A549 (cell line): ENCODE data around the gene PARD6B. TPM values are rescaled to one million over a fixed set of nuclear protein-coding genes. Genes with fewer than 3 reads are reported as not detected.
"Not testable (repeated sequence)": the region's sequence is repeated elsewhere in the genome, so short reads cannot be mapped to it uniquely, and the experiment has no call there.

Experiments used
- ATAC-seq, 2 experiments: fragments of 200-7000 bp in 1 of 2; fragments of >200 bp in 1 of 2; cut with Nextera tagmentation in 1 of 2; cut with Tn5 transposase in 1 of 2; 3 replicates each; pipeline versions ENCODE4 v1.8.0 to v1.9.1; 2018 to 2020; ENCODE audit warnings: mild to moderate bottlenecking in 1 of 2, moderate library complexity in 1 of 2
- CTCF ChIA-PET: fragments of 300-600 bp; sonication (Branson Sonifier 250); formaldehyde crosslinking; extraction: SDS; loops from one replicate; lab custom pipeline; 2021; ENCODE audit warnings: antibody characterized with exemption, inconsistent platforms; lab: Yijun Ruan, JAX
- POLR2A ChIA-PET: fragments of 350-600 bp; formaldehyde crosslinking; extraction: SDS; loops from one replicate; lab custom pipeline; 2021; ENCODE audit warnings: antibody characterized with exemption, inconsistent platforms; lab: Yijun Ruan, JAX
- DNase-seq, 2 experiments: peaks; one replicate each; pipeline versions ENCODE4 v3.0.0 to v3.0.0-alpha.2; 2011 to 2016; ENCODE audit warnings: low read depth in 1 of 2, low spot score in 1 of 2
- FAIRE-seq: peaks from 2 replicates; lab custom pipeline; 2011; peaks lifted over from hg19 to GRCh38; lab: Jason Lieb, UNC
- H3K27ac ChIP-seq, 2 experiments: fragments of >200 bp; sonication (Bioruptor Twin); formaldehyde crosslinking; 3 replicates each; pipeline ENCODE4 v1.5.1; 2016 to 2017
- H3K4me1 ChIP-seq: fragments of >200 bp; sonication (Bioruptor Twin); formaldehyde crosslinking; 3 replicates; pipeline ENCODE4 v1.6.1; 2016
- H3K4me2 ChIP-seq: fragments of >200 bp; sonication (Bioruptor Twin); formaldehyde crosslinking; 3 replicates; pipeline ENCODE4 v1.6.1; 2016
- H3K4me3 ChIP-seq: fragments of >200 bp; sonication (Bioruptor Twin); formaldehyde crosslinking; 3 replicates; pipeline ENCODE4 v1.5.1; 2016
- H3K9me3 ChIP-seq: fragments of >200 bp; sonication (Bioruptor Twin); formaldehyde crosslinking; 3 replicates; pipeline ENCODE4 v1.6.1; 2016
- CBX8 ChIP-seq: fragments of 200-600 bp; sonication (generic); IDR thresholded peaks from 2 replicates; pipeline ENCODE4 v1.6.1; 2016
- CEBPB ChIP-seq, 2 experiments: fragments of >200 bp in 1 of 2; sonication (Bioruptor Twin) in 1 of 2; formaldehyde crosslinking in 1 of 2; IDR thresholded peaks; 2 replicates each; pipeline ENCODE4 v1.6.1; 2012 to 2016
- EP300 ChIP-seq, 2 experiments: fragments of >200 bp; sonication (Bioruptor Twin); formaldehyde crosslinking; IDR thresholded peaks; 2 replicates in 1 of 2; 3 replicates in 1 of 2; pipeline ENCODE4 v1.6.1; 2016 to 2017
- FOXS1 ChIP-seq: fragments of 250-450 bp; sonication (Bioruptor Pico); IDR thresholded peaks from 2 replicates; pipeline ENCODE4 v1.5.0; 2020; ENCODE audit warnings: mild to moderate bottlenecking, moderate library complexity
- HEYL ChIP-seq: fragments of 250-450 bp; sonication (Bioruptor Pico); IDR thresholded peaks from 2 replicates; pipeline ENCODE4 v1.8.0; 2021; ENCODE audit warnings: mild to moderate bottlenecking, moderate library complexity
- HMGXB4 ChIP-seq: fragments of 250-450 bp; sonication (Bioruptor Pico); IDR thresholded peaks from 2 replicates; pipeline ENCODE4 v1.5.0; 2021; ENCODE audit warnings: mild to moderate bottlenecking, moderate library complexity, borderline replicate concordance
- HOXA7 ChIP-seq: fragments of 250-450 bp; sonication (Bioruptor Pico); IDR thresholded peaks from 2 replicates; pipeline ENCODE4 v1.5.0; 2020; ENCODE audit warnings: mild to moderate bottlenecking, moderate library complexity
- HOXB13 ChIP-seq: fragments of 250-450 bp; sonication (Bioruptor Pico); IDR thresholded peaks from 2 replicates; pipeline ENCODE4 v1.5.0; 2020; ENCODE audit warnings: low read depth, mild to moderate bottlenecking, moderate library complexity
- JUN ChIP-seq, 2 experiments: fragments of >200 bp; sonication (Bioruptor Twin); formaldehyde crosslinking; IDR thresholded peaks; 2 replicates in 1 of 2; 3 replicates in 1 of 2; pipeline ENCODE4 v1.6.1; 2016 to 2017
- MAFK ChIP-seq: fragments of 450-650 bp; IDR thresholded peaks from 2 replicates; pipeline ENCODE4 v1.6.1; 2014; ENCODE audit not compliant: partially characterized antibody
- MAZ ChIP-seq: fragments of 150-350 bp; IDR thresholded peaks from 2 replicates; pipeline ENCODE4 v1.6.1; 2014; ENCODE audit warnings: antibody characterized with exemption, low read depth, low read length, borderline replicate concordance
- POLR2A ChIP-seq: IDR thresholded peaks from 2 replicates; pipeline ENCODE4 v1.6.1; 2012; ENCODE audit warnings: mild to moderate bottlenecking, low read length
- POLR2AphosphoS2 ChIP-seq: conservative IDR thresholded peaks from 2 replicates; pipeline ENCODE4 v1.6.1; 2012; ENCODE audit warnings: low read length, improper control_type of control experiment, inconsistent platforms
- RCOR1 ChIP-seq: fragments of 150-350 bp; IDR thresholded peaks from 2 replicates; pipeline ENCODE4 v1.6.1; 2014; ENCODE audit warnings: antibody characterized with exemption, low read length, low read depth
- RFX5 ChIP-seq: fragments of 450-650 bp; IDR thresholded peaks from 2 replicates; pipeline ENCODE4 v1.7.1; 2014; ENCODE audit warnings: antibody characterized with exemption, mild to moderate bottlenecking, moderate library complexity
- SMC3 ChIP-seq: fragments of >200 bp; sonication (Bioruptor Twin); formaldehyde crosslinking; IDR thresholded peaks from 3 replicates; pipeline ENCODE4 v1.6.1; 2018; ENCODE audit warnings: inconsistent platforms
- SREBF2 ChIP-seq: fragments of 450-650 bp; IDR thresholded peaks from 2 replicates; pipeline ENCODE4 v1.6.1; 2014; ENCODE audit warnings: mild to moderate bottlenecking, moderate library complexity
- TP53 ChIP-seq: fragments of 250-450 bp; sonication (Bioruptor Pico); IDR thresholded peaks from 2 replicates; pipeline ENCODE4 v1.5.0; 2021; ENCODE audit warnings: mild to moderate bottlenecking, moderate library complexity
- ZNF302 ChIP-seq: fragments of 250-450 bp; sonication (Bioruptor Pico); IDR thresholded peaks from 2 replicates; pipeline ENCODE4 v1.9.0; 2021; ENCODE audit warnings: inconsistent platforms, mild to moderate bottlenecking, moderate library complexity
- WGBS: methylation state at CpG from one replicate; pipeline ENCODE4 v1.1.6; 2017; ENCODE audit errors: missing lambda C conversion rate; 5-methylcytosine and 5-hydroxymethylcytosine counted together
- polyA plus RNA-seq, 4 experiments: library from polyadenylated mRNA; depleted of rRNA in 3 of 4; stranded (reverse); fragments of >200 nt; fragmentation: RNase III in 1 of 4; extraction: RNeasy Plus Mini Kit Qiagen cat#74134 plus additional on column Dnase treatment in 1 of 4; gene quantifications; 2 replicates in 3 of 4; 3 replicates in 1 of 4; pipeline ENCODE4 v1.2.3, GENCODE V29; 2011 to 2017
- TF ChIP-seq, protein P1 (sequence below): IDR thresholded peaks from 2 replicates; pipeline ENCODE4 v1.6.1; 2012; ENCODE audit warnings: low read depth, borderline replicate concordance
- TF ChIP-seq, protein P2 (sequence below): fragments of >200 bp; sonication (Bioruptor Twin); formaldehyde crosslinking; IDR thresholded peaks from 3 replicates; pipeline ENCODE4 v1.6.1; 2016
- TF ChIP-seq, protein P3 (sequence below): fragments of 150-350 bp; IDR thresholded peaks from 2 replicates; pipeline ENCODE4 v1.6.1; 2014; ENCODE audit warnings: low read depth, mild to moderate bottlenecking, low read length

The PARD6B gene
- polyA plus RNA-seq, 2 of the 4 experiments (the other 2 are of a cell fraction), result 3.1 to 6.4 TPM

- CTCF ChIA-PET, result interaction anchor here (0.5 to 3.8 kb wide), 4 partner anchors 19 to 876 kb away, joined by 4 to 14 read pairs (median 6); partner anchors contain the start of gene ADNP
Observed at GRCh38 chr20:50799176-50799889, 68.0 kb downstream of the PARD6B start.

DNA sequence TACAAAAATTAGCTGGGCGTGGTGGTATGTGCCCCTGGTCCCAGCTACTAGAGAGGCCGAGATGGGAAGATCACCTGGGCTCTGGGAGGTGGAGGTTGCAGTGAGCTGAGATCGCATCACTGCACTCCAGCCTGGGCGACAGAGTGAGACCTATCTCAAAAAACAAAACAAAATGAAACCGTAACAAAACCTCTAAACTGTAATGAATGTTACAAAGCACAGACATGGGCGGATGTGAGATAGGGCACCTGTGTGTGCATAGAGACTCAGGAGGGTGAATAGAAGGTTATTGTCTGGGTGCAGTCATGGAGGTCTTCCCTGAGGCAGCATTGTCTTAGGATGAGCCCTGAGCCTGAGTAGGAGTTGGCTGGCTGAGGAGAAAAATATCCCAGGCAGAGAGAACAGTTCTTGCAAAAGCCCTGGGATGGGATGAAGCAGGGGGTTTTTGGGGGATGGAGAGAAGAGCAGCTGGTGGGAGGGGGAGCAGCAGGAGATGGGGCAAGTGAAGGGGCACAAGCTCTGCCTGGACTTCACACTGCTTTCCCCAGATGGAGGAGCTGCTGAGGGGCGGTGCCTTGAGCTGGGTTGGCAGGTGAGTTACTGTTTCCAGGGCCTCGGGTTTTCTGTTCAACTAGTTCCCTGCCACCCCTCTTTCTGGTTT is 68.6 kb downstream of the PARD6B start:
- no peak for FAIRE-seq
- H3K4me2 ChIP-seq, result no peak overlapping the region
- H3K4me3 ChIP-seq, result no peak overlapping the region
- WGBS, result 93% methylated on average over 8 of the region's 8 CpGs
- no peak for ATAC-seq
- DNase-seq, result no peak
- 0 out of 3 replicates have a peak, but pooled peaks cover 5% of the 10 kb centered on the region for H3K4me1 ChIP-seq
- H3K27ac ChIP-seq, result no peak overlapping the region
- CTCF ChIA-PET, result interaction anchor here (0.8 to 3.8 kb wide), 5 partner anchors 13 to 131 kb away, joined by 4 to 14 read pairs (median 5); partner anchors contain the start of gene ADNP
- no peaks in the 10 kb centered on the region for H3K9me3 ChIP-seq
- TF ChIP-seq, protein P1, sequence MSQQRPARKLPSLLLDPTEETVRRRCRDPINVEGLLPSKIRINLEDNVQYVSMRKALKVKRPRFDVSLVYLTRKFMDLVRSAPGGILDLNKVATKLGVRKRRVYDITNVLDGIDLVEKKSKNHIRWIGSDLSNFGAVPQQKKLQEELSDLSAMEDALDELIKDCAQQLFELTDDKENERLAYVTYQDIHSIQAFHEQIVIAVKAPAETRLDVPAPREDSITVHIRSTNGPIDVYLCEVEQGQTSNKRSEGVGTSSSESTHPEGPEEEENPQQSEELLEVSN, result no peak
- no peak for TF ChIP-seq HMGXB4 (CRISPR knock-in tag)
- no peak for TF ChIP-seq CBX8
- TF ChIP-seq, all 56 proteins: peak for 0
- POLR2A ChIA-PET, result no interaction called here

More at GRCh38 chr20:50799176-50799889, 68.0 kb downstream of the PARD6B start:
- WGBS, result 89% methylated on average over 12 of the region's 13 CpGs
- TF ChIP-seq HOXA7 (CRISPR knock-in tag) (no peak), HOXB13 (CRISPR knock-in tag) (no peak), POLR2AphosphoS2 (no peak), JUN (IDR thresholded peaks at IDR 0.05) (no peak), RFX5 (no peak), HEYL (CRISPR knock-in tag) (no peak), ZNF302 (CRISPR knock-in tag) (no peak), FOXS1 (no peak), CEBPB (IDR thresholded peaks at IDR 0.05) (no peak)
- no peak overlapping the region for H3K4me3 ChIP-seq
- POLR2A ChIA-PET, result no interaction called here
- H3K4me1 ChIP-seq, result 0 out of 3 replicates have a peak, but pooled peaks cover 5% of the 10 kb centered on the region
- DNase-seq (no peak), ATAC-seq (no peak), FAIRE-seq (no peak)
- H3K27ac ChIP-seq, result no peak overlapping the region
- no peak overlapping the region for H3K4me2 ChIP-seq
- no peaks in the 10 kb centered on the region for H3K9me3 ChIP-seq

GRCh38 chr20:50800986-50801746 is 69.8 kb downstream of the PARD6B start:
- H3K4me3 ChIP-seq, H3K9me3 ChIP-seq, DNase-seq, ATAC-seq, POLR2A ChIA-PET, H3K4me2 ChIP-seq, H3K4me1 ChIP-seq, H3K27ac ChIP-seq, FAIRE-seq: not testable (repeated sequence)
- CTCF ChIA-PET, result interaction anchor here (0.6 to 3.8 kb wide), 5 partner anchors 11 to 128 kb away, joined by 3 to 14 read pairs (median 5); no protein-coding TSS in a partner anchor
- 85% methylated on average over 13 of the region's 13 CpGs for WGBS

- ATAC-seq (no peak), FAIRE-seq (no peak)
- POLR2A ChIA-PET, result no interaction called here
Observed at GRCh38 chr20:50801747-50802125, 70.4 kb downstream of the PARD6B start.

More at GRCh38 chr20:50801747-50802125, 70.4 kb downstream of the PARD6B start:
- no peak overlapping the region for H3K27ac ChIP-seq
- DNase-seq, result no peak
- H3K4me1 ChIP-seq, result no peaks in the 10 kb centered on the region
- CTCF ChIA-PET, result interaction anchor here (0.6 to 3.8 kb wide), 5 partner anchors 7 to 127 kb away, joined by 3 to 26 read pairs (median 6); partner anchors contain the start of gene BCAS4
- TF ChIP-seq MAZ (no peak), CBX8 (no peak), SMC3 (no peak), HOXA7 (CRISPR knock-in tag) (no peak), EP300 (IDR thresholded peaks at IDR 0.05) (no peak), RCOR1 (no peak), MAFK (no peak), SREBF2 (no peak), TP53 (CRISPR knock-in tag) (no peak), POLR2A (no peak)
- TF ChIP-seq, protein P2, sequence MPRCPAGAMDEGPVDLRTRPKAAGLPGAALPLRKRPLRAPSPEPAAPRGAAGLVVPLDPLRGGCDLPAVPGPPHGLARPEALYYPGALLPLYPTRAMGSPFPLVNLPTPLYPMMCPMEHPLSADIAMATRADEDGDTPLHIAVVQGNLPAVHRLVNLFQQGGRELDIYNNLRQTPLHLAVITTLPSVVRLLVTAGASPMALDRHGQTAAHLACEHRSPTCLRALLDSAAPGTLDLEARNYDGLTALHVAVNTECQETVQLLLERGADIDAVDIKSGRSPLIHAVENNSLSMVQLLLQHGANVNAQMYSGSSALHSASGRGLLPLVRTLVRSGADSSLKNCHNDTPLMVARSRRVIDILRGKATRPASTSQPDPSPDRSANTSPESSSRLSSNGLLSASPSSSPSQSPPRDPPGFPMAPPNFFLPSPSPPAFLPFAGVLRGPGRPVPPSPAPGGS, result no peak
- TF ChIP-seq, protein P3, sequence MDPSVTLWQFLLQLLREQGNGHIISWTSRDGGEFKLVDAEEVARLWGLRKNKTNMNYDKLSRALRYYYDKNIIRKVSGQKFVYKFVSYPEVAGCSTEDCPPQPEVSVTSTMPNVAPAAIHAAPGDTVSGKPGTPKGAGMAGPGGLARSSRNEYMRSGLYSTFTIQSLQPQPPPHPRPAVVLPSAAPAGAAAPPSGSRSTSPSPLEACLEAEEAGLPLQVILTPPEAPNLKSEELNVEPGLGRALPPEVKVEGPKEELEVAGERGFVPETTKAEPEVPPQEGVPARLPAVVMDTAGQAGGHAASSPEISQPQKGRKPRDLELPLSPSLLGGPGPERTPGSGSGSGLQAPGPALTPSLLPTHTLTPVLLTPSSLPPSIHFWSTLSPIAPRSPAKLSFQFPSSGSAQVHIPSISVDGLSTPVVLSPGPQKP, result no peak
- H3K4me2 ChIP-seq, result no peak overlapping the region
- H3K4me3 ChIP-seq, result no peak overlapping the region
- 91% methylated on average over 5 of the region's 5 CpGs for WGBS
- H3K9me3 ChIP-seq, result no peaks in the 10 kb centered on the region
